KMS-11 (cell line): Measurements from ENCODE around the gene PPM1N.

Experiments
- H2AFZ ChIP-seq: fragments of 200-600 bp; sonication (generic); 2 replicates; pipeline ENCODE4 v1.6.1; 2016; ENCODE audit warnings: antibody characterized with exemption, mixed run types, low read depth
- H3K27ac ChIP-seq: fragments of 200-600 bp; sonication (generic); 2 replicates; pipeline ENCODE4 v1.6.1; 2016; ENCODE audit warnings: mild to moderate bottlenecking, mixed run types
- H3K27me3 ChIP-seq: fragments of 200-600 bp; sonication (generic); 2 replicates; pipeline ENCODE4 v1.6.1; 2017; ENCODE audit warnings: mild to moderate bottlenecking, low read depth, mixed run types, moderate library complexity; ENCODE audit not compliant: insufficient read depth
- H3K36me3 ChIP-seq: fragments of 200-600 bp; sonication (generic); 2 replicates; pipeline ENCODE4 v1.6.1; 2017; ENCODE audit warnings: mild to moderate bottlenecking, mixed run types; ENCODE audit not compliant: insufficient read depth
- H3K4me1 ChIP-seq: fragments of 200-600 bp; sonication (generic); 2 replicates; pipeline ENCODE4 v1.6.1; 2016; ENCODE audit warnings: mild to moderate bottlenecking, low read depth, mixed run types; ENCODE audit not compliant: poor library complexity, severe bottlenecking
- H3K4me2 ChIP-seq: fragments of 200-600 bp; sonication (generic); 2 replicates; pipeline ENCODE4 v1.7.0; 2016; ENCODE audit warnings: mild to moderate bottlenecking, mixed run types
- H3K4me3 ChIP-seq: fragments of 200-600 bp; sonication (generic); IDR thresholded peaks from 2 replicates; pipeline ENCODE4 v1.6.1; 2017; ENCODE audit warnings: low read depth, low read length, mixed read lengths; ENCODE audit not compliant: insufficient read depth
- H3K79me2 ChIP-seq: fragments of 200-600 bp; sonication (generic); 2 replicates; pipeline ENCODE4 v1.6.1; 2016; ENCODE audit warnings: low read depth, mixed run types; ENCODE audit not compliant: insufficient read depth
- H3K9ac ChIP-seq: fragments of 200-600 bp; sonication (generic); 2 replicates; pipeline ENCODE4 v1.6.1; 2016; ENCODE audit warnings: mild to moderate bottlenecking, mixed run types
- H4K20me1 ChIP-seq: fragments of 200-600 bp; sonication (generic); 2 replicates; pipeline ENCODE4 v1.6.1; 2016; ENCODE audit warnings: mild to moderate bottlenecking, mixed run types; ENCODE audit not compliant: insufficient read depth
- TF ChIP-seq, protein P1 (sequence below): fragments of 200-600 bp; sonication (generic); conservative IDR thresholded peaks from 2 replicates; pipeline ENCODE4 v1.6.1; 2017; ENCODE audit warnings: low read depth, mild to moderate bottlenecking, antibody characterized with exemption, low read length, moderate library complexity, mixed read lengths

Gene PPM1N

DNA sequence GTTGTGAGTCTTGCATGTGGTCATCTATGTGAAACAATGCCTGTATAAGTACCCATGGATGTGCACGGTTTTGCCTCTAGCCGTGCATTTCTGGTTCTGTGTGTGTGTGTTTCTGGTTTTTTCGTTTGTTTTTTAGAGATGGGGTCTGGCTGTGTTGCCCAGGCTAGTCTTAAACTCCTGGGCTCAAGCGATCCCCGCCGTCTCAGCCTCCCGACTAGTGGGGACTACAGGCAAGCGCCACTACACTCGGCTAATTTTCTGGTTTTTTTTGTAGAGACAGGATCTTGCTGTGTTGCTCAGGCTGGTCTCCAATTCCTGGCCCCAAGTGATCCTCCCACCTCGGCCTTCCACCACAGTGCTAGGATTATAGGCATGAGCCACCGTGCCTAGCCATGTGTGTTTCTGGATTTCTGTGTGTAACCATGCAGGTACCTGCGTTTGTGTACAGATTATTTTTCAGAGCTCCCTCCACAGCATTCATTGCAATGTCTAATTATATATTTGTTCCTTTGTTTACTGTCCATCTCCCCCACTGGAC, 46.3 kb upstream of the PPM1N start:
- Histone ChIP-seq H3K36me3 (no peaks in the 10 kb centered on the region), H3K4me3 (no peak overlapping the region), H3K4me1 (peaks cover 57% of the 10 kb centered on the region), H4K20me1 (no peaks in the 10 kb centered on the region), H3K9ac (no peak overlapping the region), H3K4me2 (peak overlapping the region; percentile 69; the same call in 1 of the 2 replicates), H3K27ac (no peak overlapping the region), H3K79me2 (no peaks in the 10 kb centered on the region), H3K27me3 (no peaks in the 10 kb centered on the region), H2AFZ (peak overlapping the region; percentile 54; the same call in 1 of the 2 replicates)
- TF ChIP-seq, protein P1, sequence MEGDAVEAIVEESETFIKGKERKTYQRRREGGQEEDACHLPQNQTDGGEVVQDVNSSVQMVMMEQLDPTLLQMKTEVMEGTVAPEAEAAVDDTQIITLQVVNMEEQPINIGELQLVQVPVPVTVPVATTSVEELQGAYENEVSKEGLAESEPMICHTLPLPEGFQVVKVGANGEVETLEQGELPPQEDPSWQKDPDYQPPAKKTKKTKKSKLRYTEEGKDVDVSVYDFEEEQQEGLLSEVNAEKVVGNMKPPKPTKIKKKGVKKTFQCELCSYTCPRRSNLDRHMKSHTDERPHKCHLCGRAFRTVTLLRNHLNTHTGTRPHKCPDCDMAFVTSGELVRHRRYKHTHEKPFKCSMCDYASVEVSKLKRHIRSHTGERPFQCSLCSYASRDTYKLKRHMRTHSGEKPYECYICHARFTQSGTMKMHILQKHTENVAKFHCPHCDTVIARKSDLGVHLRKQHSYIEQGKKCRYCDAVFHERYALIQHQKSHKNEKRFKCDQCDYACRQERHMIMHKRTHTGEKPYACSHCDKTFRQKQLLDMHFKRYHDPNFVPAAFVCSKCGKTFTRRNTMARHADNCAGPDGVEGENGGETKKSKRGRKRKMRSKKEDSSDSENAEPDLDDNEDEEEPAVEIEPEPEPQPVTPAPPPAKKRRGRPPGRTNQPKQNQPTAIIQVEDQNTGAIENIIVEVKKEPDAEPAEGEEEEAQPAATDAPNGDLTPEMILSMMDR, result no peak

DNA sequence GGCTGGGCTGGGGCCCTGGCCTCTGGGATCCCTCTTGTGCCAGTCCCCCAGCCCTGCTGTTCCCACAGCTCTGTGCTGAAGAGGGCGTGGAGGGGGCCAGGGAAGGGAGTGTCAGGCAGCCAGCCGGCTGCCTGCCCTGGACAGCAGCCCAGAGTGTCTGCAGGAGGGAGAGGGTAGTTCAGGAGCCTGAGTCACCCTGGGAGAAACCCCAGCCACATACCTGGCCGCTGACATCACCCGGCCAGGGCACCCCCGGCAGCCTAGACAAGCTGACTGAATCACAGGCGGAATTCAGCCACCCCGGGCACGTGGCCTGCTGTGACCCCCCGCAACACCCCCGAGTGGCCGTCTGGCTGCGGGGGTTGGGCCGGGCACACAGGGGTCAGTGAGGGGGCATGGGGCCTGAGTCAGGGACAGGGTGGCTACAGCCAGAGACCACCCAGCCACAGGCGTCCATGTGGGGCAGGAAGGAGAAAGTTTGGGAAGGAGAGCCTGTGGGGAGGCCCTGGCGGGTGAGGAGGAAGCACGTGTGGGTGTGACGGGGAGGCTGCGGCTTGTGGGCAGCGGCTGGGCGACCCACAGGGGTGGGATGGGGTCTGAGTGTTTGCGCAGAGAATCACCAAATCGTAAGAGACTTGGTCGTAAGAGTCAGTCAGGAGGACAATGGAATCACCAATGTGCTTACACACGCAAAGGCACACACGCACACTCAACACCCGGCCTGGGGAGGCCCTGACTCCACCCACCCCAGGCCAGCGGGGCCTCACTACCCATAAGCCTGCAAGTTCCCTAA, 42.3 kb upstream of the PPM1N start:
- no peak overlapping the region for H2AFZ ChIP-seq
- H3K27ac ChIP-seq, result no peak overlapping the region
- H3K4me3 ChIP-seq, result no peak overlapping the region
- no peak overlapping the region for H3K4me2 ChIP-seq
- no peak overlapping the region for H3K9ac ChIP-seq
- H3K27me3 ChIP-seq, result no peaks in the 10 kb centered on the region
- no peaks in the 10 kb centered on the region for H4K20me1 ChIP-seq
- no peaks in the 10 kb centered on the region for H3K79me2 ChIP-seq
- H3K4me1 ChIP-seq, result peaks cover 47% of the 10 kb centered on the region
- TF ChIP-seq, protein P1, result no peak
- no peaks in the 10 kb centered on the region for H3K36me3 ChIP-seq

DNA sequence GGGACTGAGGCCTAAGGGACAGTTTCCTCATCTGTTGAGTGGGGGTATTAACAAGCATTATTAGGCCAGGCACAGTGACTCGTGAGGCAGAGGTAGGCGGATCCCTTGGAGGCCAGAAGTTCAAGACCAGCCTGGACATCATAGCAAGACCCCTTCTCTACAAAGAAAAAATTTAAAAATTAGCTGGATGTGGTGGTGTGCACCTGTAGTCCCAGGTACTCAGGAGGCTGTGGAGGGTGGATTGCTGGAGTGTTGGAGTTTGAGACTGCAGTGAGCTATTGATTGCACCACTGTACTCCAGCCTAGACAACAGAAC, 41.8 kb upstream of the PPM1N start:
- Histone ChIP-seq H2AFZ (no peak overlapping the region), H3K27me3 (no peaks in the 10 kb centered on the region), H4K20me1 (no peaks in the 10 kb centered on the region), H3K79me2 (no peaks in the 10 kb centered on the region), H3K36me3 (no peaks in the 10 kb centered on the region), H3K4me2 (no peak overlapping the region), H3K27ac (no peak overlapping the region), H3K4me1 (peaks cover 42% of the 10 kb centered on the region), H3K4me3 (no peak overlapping the region), H3K9ac (no peak overlapping the region)
- TF ChIP-seq, protein P1, result no peak

DNA sequence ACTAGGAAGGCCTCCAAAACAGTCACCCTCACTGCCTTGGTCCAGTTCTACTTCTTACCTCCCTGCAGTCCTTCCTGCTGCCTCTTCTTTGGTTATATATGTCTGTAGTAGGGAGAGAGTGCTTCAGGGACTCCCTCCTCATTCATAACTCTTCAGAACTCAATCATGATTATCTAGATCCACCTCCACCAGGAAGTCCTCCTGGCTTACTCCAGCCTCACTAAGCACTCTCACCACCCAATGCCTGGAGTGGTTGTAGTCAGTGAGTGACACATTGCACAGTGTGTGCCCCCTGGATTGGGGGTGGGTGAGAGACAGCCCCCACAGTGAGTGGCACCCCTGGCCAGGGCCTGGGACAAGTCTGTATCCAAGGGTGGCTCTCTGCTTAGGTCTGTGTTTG, 40.5 kb upstream of the PPM1N start:
- TF ChIP-seq, protein P1, result no peak
- Histone ChIP-seq H4K20me1 (no peaks in the 10 kb centered on the region), H3K4me2 (no peak overlapping the region), H3K36me3 (no peaks in the 10 kb centered on the region), H3K9ac (no peak overlapping the region), H3K27me3 (no peaks in the 10 kb centered on the region; the same call in 1 of the 2 replicates), H3K79me2 (no peaks in the 10 kb centered on the region), H2AFZ (no peak overlapping the region), H3K4me1 (peaks cover 33% of the 10 kb centered on the region), H3K27ac (no peak overlapping the region), H3K4me3 (no peak overlapping the region)
